PFSK-1 (cell line): ENCODE results near the gene PSTK.

ENCODE experiments used
- TAF1 ChIP-seq: IDR thresholded peaks from 2 replicates; pipeline ENCODE4 v1.6.1; 2012; ENCODE audit warnings: low read length, control low read depth, borderline replicate concordance; ENCODE audit not compliant: insufficient read depth
- TF ChIP-seq, protein P1 (sequence below), 2 experiments: IDR thresholded peaks; 2 replicates each; pipeline versions ENCODE4 v1.6.1 to v1.8.0; 2011 to 2012; ENCODE audit warnings: low read depth in 2 of 2, low read length in 2 of 2, control low read depth in 1 of 2, inconsistent platforms in 1 of 2, mild to moderate bottlenecking in 1 of 2, moderate library complexity in 1 of 2; ENCODE audit not compliant: insufficient read depth in 1 of 2

DNA sequence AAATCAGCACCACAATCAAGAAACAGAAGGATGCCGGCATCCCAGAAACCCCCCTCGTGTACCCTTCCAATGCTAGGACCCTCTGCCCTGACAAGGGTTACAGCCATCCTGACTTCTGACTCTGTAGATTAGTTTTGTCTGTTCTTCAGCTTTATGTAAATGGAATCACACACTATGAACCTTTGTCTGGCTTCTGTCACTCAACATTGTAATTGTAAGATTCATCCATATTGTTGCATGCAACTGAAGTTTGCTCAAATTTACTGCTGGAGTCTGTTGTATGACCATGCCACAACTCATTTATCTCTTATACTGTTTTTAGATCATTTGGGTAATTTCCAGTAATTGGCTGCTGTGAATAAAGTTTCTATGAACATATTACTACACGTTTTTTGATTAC lies 20.0 kb downstream of the PSTK start:
- TF ChIP-seq, protein P1, sequence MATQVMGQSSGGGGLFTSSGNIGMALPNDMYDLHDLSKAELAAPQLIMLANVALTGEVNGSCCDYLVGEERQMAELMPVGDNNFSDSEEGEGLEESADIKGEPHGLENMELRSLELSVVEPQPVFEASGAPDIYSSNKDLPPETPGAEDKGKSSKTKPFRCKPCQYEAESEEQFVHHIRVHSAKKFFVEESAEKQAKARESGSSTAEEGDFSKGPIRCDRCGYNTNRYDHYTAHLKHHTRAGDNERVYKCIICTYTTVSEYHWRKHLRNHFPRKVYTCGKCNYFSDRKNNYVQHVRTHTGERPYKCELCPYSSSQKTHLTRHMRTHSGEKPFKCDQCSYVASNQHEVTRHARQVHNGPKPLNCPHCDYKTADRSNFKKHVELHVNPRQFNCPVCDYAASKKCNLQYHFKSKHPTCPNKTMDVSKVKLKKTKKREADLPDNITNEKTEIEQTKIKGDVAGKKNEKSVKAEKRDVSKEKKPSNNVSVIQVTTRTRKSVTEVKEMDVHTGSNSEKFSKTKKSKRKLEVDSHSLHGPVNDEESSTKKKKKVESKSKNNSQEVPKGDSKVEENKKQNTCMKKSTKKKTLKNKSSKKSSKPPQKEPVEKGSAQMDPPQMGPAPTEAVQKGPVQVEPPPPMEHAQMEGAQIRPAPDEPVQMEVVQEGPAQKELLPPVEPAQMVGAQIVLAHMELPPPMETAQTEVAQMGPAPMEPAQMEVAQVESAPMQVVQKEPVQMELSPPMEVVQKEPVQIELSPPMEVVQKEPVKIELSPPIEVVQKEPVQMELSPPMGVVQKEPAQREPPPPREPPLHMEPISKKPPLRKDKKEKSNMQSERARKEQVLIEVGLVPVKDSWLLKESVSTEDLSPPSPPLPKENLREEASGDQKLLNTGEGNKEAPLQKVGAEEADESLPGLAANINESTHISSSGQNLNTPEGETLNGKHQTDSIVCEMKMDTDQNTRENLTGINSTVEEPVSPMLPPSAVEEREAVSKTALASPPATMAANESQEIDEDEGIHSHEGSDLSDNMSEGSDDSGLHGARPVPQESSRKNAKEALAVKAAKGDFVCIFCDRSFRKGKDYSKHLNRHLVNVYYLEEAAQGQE (IDR thresholded peaks at IDR 0.05; ENCODE audit: insufficient read depth in 1 of 2, low read depth in 2 of 2, low read length in 2 of 2): no peak
- no peak for TF ChIP-seq TAF1
